CD4-positive, alpha-beta T cell (primary cell): ENCODE measurements around the gene GPR63. TPM values are rescaled to one million over a fixed set of nuclear protein-coding genes. Genes with fewer than 3 reads are reported as not detected.

ENCODE experiments used
- ATAC-seq: fragments of 200-7000 bp; cut with Tn5 transposase; one replicate; pipeline ENCODE4 v1.10.0; 2022; ENCODE audit warnings: mild to moderate bottlenecking; ENCODE audit not compliant: poor library complexity
- CTCF ChIA-PET: fragments of 350-600 bp; sonication (Branson Sonifier 250); formaldehyde crosslinking; loops from one replicate; lab custom pipeline; 2021; ENCODE audit warnings: antibody characterized with exemption, inconsistent platforms; lab: Charles Lee
- POLR2A ChIA-PET: fragments of 350-600 bp; sonication (Branson Sonifier 250); formaldehyde crosslinking; loops from one replicate; lab custom pipeline; 2021; ENCODE audit warnings: antibody characterized with exemption, inconsistent platforms; lab: Charles Lee
- DNase-seq, 14 experiments: peaks; one replicate each; pipeline ENCODE4 v3.0.0-alpha.2; 2013 to 2020; ENCODE audit warnings: mixed read lengths in 2 of 14
- H3K27ac ChIP-seq, 2 donors: one replicate each; pipeline versions ENCODE4 v1.5.1 to v1.7.0; 2013; ENCODE audit warnings: low read length in 2 of 2, low read depth in 1 of 2, mild to moderate bottlenecking in 1 of 2
- H3K27me3 ChIP-seq, 2 experiments: 1 replicate in 1 of 2; 2 replicates in 1 of 2; pipeline versions ENCODE4 v1.6.1 to v1.7.0; 2013; ENCODE audit warnings: low read length in 2 of 2, control low read depth in 1 of 2, mild to moderate bottlenecking in 1 of 2, moderate library complexity in 1 of 2; ENCODE audit not compliant: insufficient read depth in 2 of 2, control insufficient read depth in 1 of 2
- H3K36me3 ChIP-seq: one replicate; pipeline ENCODE4 v1.6.1; 2013; ENCODE audit warnings: low read length, control low read depth; ENCODE audit not compliant: insufficient read depth
- H3K4me1 ChIP-seq: one replicate; pipeline ENCODE4 v1.6.1; 2013; ENCODE audit warnings: low read length, control low read depth; ENCODE audit not compliant: insufficient read depth
- H3K4me3 ChIP-seq: one replicate; pipeline ENCODE4 v1.5.1; 2013; ENCODE audit warnings: mild to moderate bottlenecking, low read length, moderate library complexity
- H3K9me3 ChIP-seq, 2 experiments: 1 replicate in 1 of 2; 2 replicates in 1 of 2; pipeline versions ENCODE4 v1.6.1 to v1.7.0; 2013; ENCODE audit warnings: low read length in 2 of 2, mild to moderate bottlenecking in 2 of 2, control low read depth in 1 of 2, moderate library complexity in 1 of 2; ENCODE audit not compliant: control insufficient read depth in 1 of 2, insufficient read depth in 1 of 2
- H3K27ac Mint-ChIP-seq: one replicate; pipeline ENCODE4 v1.8.0; 2020; ENCODE audit warnings: mixed read lengths
- H3K27me3 Mint-ChIP-seq: one replicate; pipeline ENCODE4 v1.8.0; 2021; ENCODE audit warnings: mixed read lengths
- H3K36me3 Mint-ChIP-seq: one replicate; pipeline ENCODE4 v1.8.0; 2021; ENCODE audit warnings: low read depth, mixed read lengths
- H3K4me1 Mint-ChIP-seq: one replicate; pipeline ENCODE4 v1.8.0; 2021; ENCODE audit warnings: low read depth, mixed read lengths
- H3K4me3 Mint-ChIP-seq: one replicate; pipeline ENCODE4 v1.8.0; 2020; ENCODE audit warnings: mild to moderate bottlenecking, mixed read lengths
- H3K9me3 Mint-ChIP-seq: one replicate; pipeline ENCODE4 v1.8.0; 2020; ENCODE audit warnings: mixed read lengths
- intact Hi-C, 2 experiments: fragments of 100-400 bp; cut with DNase I in 1 of 2; cut with micrococcal nuclease in 1 of 2; formaldehyde crosslinking; loops; one replicate each; pipeline versions ENCODE4 v1.15.1 to v1.9.0; 2023 to 2025; cut with DNase I, micrococcal nuclease
- total RNA-seq, 174 experiments: library from RNA in 2 of 174; stranded (reverse) in 2 of 174; gene quantifications; one replicate each; pipeline ENCODE4 v1.2.3 and lab custom pipeline; 2021 to 2026
- TF ChIP-seq, protein P1 (sequence below): fragments of 200-600 bp; IDR thresholded peaks from one replicate; pipeline ENCODE4 v1.8.0; 2022; ENCODE audit warnings: antibody characterized with exemption, mild to moderate bottlenecking

The GPR63 gene
- total RNA-seq, 2 experiments from 2014 or later, result 0.20 to 0.25 TPM

DNA sequence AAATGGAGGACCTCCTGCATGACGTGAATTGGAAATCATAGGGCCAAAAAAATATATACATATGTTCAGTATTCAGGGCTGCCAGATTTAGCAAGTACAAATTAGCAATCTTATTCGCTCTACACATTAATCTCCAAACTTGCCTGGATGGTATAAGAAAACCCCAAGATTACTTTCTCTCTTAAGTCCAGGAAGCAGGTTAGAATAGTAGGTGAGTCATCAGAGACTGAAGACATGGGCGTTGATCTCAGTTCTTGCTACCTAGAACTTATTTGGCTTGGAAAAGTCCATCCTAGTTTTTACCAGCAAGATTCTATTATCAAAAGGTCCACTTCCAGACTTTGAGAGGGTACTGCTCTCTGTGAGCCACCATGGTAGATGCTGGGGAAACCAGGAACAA, 47.4 kb downstream of the GPR63 start:
- CTCF ChIA-PET, result no interaction called here
- intact Hi-C loops, result no loop called here

GRCh38 chr6:96787846-96788580, 49.3 kb downstream of the GPR63 start:
- DNase-seq (no peak), ATAC-seq (no peak)
- no peaks in the 10 kb centered on the region for H3K4me1 Mint-ChIP-seq
- CTCF ChIA-PET, result interaction anchor here (1.1 kb wide), 1 partner anchor 42 kb away, joined by 3 read pairs; no protein-coding TSS in a partner anchor
- no peak overlapping the region for H3K4me3 Mint-ChIP-seq
- no peaks in the 10 kb centered on the region for H3K36me3 Mint-ChIP-seq
- Histone ChIP-seq H3K9me3 (no peaks in the 10 kb centered on the region), H3K27ac (no peak overlapping the region), H3K27me3 (no peaks in the 10 kb centered on the region), H3K4me3 (no peak overlapping the region), H3K36me3 (no peaks in the 10 kb centered on the region), H3K4me1 (no peaks in the 10 kb centered on the region)
- H3K27ac Mint-ChIP-seq, result no peak overlapping the region
- TF ChIP-seq, protein P1, sequence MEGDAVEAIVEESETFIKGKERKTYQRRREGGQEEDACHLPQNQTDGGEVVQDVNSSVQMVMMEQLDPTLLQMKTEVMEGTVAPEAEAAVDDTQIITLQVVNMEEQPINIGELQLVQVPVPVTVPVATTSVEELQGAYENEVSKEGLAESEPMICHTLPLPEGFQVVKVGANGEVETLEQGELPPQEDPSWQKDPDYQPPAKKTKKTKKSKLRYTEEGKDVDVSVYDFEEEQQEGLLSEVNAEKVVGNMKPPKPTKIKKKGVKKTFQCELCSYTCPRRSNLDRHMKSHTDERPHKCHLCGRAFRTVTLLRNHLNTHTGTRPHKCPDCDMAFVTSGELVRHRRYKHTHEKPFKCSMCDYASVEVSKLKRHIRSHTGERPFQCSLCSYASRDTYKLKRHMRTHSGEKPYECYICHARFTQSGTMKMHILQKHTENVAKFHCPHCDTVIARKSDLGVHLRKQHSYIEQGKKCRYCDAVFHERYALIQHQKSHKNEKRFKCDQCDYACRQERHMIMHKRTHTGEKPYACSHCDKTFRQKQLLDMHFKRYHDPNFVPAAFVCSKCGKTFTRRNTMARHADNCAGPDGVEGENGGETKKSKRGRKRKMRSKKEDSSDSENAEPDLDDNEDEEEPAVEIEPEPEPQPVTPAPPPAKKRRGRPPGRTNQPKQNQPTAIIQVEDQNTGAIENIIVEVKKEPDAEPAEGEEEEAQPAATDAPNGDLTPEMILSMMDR, result no peak
- H3K27me3 Mint-ChIP-seq, result no peaks in the 10 kb centered on the region
- intact Hi-C loops, result no loop called here
- H3K9me3 Mint-ChIP-seq, result no peaks in the 10 kb centered on the region
- POLR2A ChIA-PET, result no interaction called here

More for the DNA sequence above, 47.4 kb downstream of the GPR63 start:
- Mint-ChIP-seq H3K27ac (no peak overlapping the region), H3K27me3 (no peaks in the 10 kb centered on the region), H3K36me3 (no peaks in the 10 kb centered on the region), H3K4me1 (no peaks in the 10 kb centered on the region), H3K4me3 (no peak overlapping the region), H3K9me3 (no peaks in the 10 kb centered on the region)
- Histone ChIP-seq H3K4me1 (no peaks in the 10 kb centered on the region), H3K9me3 (no peaks in the 10 kb centered on the region), H3K27me3 (no peaks in the 10 kb centered on the region), H3K36me3 (no peaks in the 10 kb centered on the region), H3K4me3 (no peak overlapping the region), H3K27ac (no peak overlapping the region)
- DNase-seq (no peak), ATAC-seq (no peak)
- TF ChIP-seq, protein P1, result no peak
- POLR2A ChIA-PET, result no interaction called here

DNA sequence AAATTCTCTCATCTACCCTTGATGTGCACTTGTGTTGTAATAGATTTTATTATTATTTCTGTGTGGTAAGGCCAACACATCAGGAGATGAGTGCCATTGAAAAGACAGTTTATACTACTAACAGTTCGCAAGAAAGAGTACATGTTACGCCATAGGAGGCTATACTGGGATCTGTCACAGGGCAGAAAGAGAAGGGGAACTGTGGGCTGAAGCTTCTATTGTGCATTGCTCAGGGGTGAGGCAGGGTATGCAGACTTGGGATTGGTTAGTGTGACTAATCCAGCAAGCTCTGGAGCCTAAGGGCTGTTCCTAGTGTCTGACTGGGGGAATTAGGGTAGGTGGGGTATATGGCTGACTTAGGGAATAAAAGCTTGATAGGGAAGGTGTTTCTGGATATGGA, 50.9 kb downstream of the GPR63 start:
- Histone ChIP-seq H3K27ac (no peak overlapping the region), H3K9me3 (no peaks in the 10 kb centered on the region), H3K27me3 (peaks cover 0 to 3% of the 10 kb centered on the region in 2 experiments), H3K4me1 (no peaks in the 10 kb centered on the region), H3K4me3 (no peak overlapping the region), H3K36me3 (no peaks in the 10 kb centered on the region)
- peaks cover 7% of the 10 kb centered on the region for H3K27me3 Mint-ChIP-seq
- H3K4me1 Mint-ChIP-seq, result no peaks in the 10 kb centered on the region
- intact Hi-C loops, result no loop called here
- H3K27ac Mint-ChIP-seq, result no peak overlapping the region
- H3K4me3 Mint-ChIP-seq, result no peak overlapping the region
- CTCF ChIA-PET, result no interaction called here
- TF ChIP-seq, protein P1, result no peak
- DNase-seq (no peak), ATAC-seq (no peak)
- no peaks in the 10 kb centered on the region for H3K36me3 Mint-ChIP-seq
- H3K9me3 Mint-ChIP-seq, result no peaks in the 10 kb centered on the region
- POLR2A ChIA-PET, result no interaction called here
